WTC11 (cell line): ENCODE results near the gene ADAM22. TPM values are rescaled to one million over a fixed set of nuclear protein-coding genes. Genes with fewer than 3 reads are reported as not detected.

Experiments used
- ATAC-seq: fragments of 200-7000 bp; cut with Tn5 transposase; 2 replicates; pipeline ENCODE4 v1.10.0; 2021; ENCODE audit warnings: mild to moderate bottlenecking, moderate library complexity
- CTCF ChIA-PET: fragments of 300-600 bp; sonication (Branson Sonifier 250); formaldehyde crosslinking; loops from one replicate; lab custom pipeline; 2021; ENCODE audit warnings: antibody characterized with exemption; lab: Charles Lee
- POLR2A ChIA-PET: fragments of 350-600 bp; sonication (Branson Sonifier 250); formaldehyde crosslinking; loops from one replicate; lab custom pipeline; 2021; ENCODE audit warnings: antibody characterized with exemption; lab: Charles Lee
- DNase-seq: peaks from one replicate; pipeline ENCODE4 v3.0.0; 2021; ENCODE audit warnings: low spot score
- H3K27ac Mint-ChIP-seq: 2 replicates; pipeline ENCODE4 v1.8.0; 2021; ENCODE audit warnings: mixed read lengths
- H3K27me3 Mint-ChIP-seq: 2 replicates; pipeline ENCODE4 v1.8.0; 2021; ENCODE audit warnings: low read depth, mild to moderate bottlenecking, moderate library complexity, mixed read lengths
- H3K36me3 Mint-ChIP-seq: 2 replicates; pipeline ENCODE4 v1.8.0; 2021; ENCODE audit warnings: mixed read lengths
- H3K4me1 Mint-ChIP-seq: 2 replicates; pipeline ENCODE4 v1.8.0; 2022; ENCODE audit warnings: mixed read lengths
- H3K4me3 Mint-ChIP-seq: 2 replicates; pipeline ENCODE4 v1.8.0; 2021; ENCODE audit warnings: mild to moderate bottlenecking, moderate library complexity, mixed read lengths
- H3K9me3 Mint-ChIP-seq: 2 replicates; pipeline ENCODE4 v1.8.0; 2021; ENCODE audit warnings: mixed read lengths
- ATF6 ChIP-seq: sonication (generic); formaldehyde crosslinking; IDR thresholded peaks from 2 replicates; pipeline ENCODE4 v1.8.1; 2023; ENCODE audit warnings: mild to moderate bottlenecking, missing genetic modification reagents
- CREM ChIP-seq: sonication (generic); formaldehyde crosslinking; IDR thresholded peaks from 2 replicates; pipeline ENCODE4 v1.8.1; 2022; ENCODE audit warnings: mild to moderate bottlenecking, missing genetic modification reagents, moderate library complexity
- E2F4 ChIP-seq: sonication (generic); formaldehyde crosslinking; IDR thresholded peaks from 2 replicates; pipeline ENCODE4 v1.8.1; 2022; ENCODE audit warnings: low read depth, mild to moderate bottlenecking, moderate library complexity, missing genetic modification reagents, borderline replicate concordance
- EMX1 ChIP-seq: fragments of 250-450 bp; sonication (Bioruptor Pico); IDR thresholded peaks from 2 replicates; pipeline ENCODE4 v1.8.0; 2021; ENCODE audit warnings: mild to moderate bottlenecking
- ERG ChIP-seq: fragments of 250-450 bp; sonication (Bioruptor Pico); IDR thresholded peaks from 2 replicates; pipeline ENCODE4 v1.8.0; 2021; ENCODE audit warnings: mild to moderate bottlenecking
- ETV6 ChIP-seq: sonication (generic); formaldehyde crosslinking; IDR thresholded peaks from 2 replicates; pipeline ENCODE4 v1.8.1; 2022; ENCODE audit warnings: mild to moderate bottlenecking, missing genetic modification reagents
- FOXJ3 ChIP-seq: sonication (generic); formaldehyde crosslinking; IDR thresholded peaks from 2 replicates; pipeline ENCODE4 v1.9.0; 2021; ENCODE audit warnings: missing genetic modification reagents, mild to moderate bottlenecking, borderline replicate concordance
- HMGA2 ChIP-seq: fragments of 250-450 bp; sonication (Bioruptor Pico); IDR thresholded peaks from 2 replicates; pipeline ENCODE4 v1.4.0; 2021; ENCODE audit warnings: mild to moderate bottlenecking, moderate library complexity
- KAT7 ChIP-seq: sonication (generic); formaldehyde crosslinking; IDR thresholded peaks from 2 replicates; pipeline ENCODE4 v1.8.1; 2023; ENCODE audit warnings: missing genetic modification reagents, mild to moderate bottlenecking, borderline replicate concordance
- MLX ChIP-seq: sonication (generic); formaldehyde crosslinking; IDR thresholded peaks from 2 replicates; pipeline ENCODE4 v1.8.1; 2023; ENCODE audit warnings: mild to moderate bottlenecking, missing genetic modification reagents, moderate library complexity
- MXD4 ChIP-seq: fragments of 250-450 bp; sonication (Bioruptor Pico); IDR thresholded peaks from 2 replicates; pipeline ENCODE4 v1.8.0; 2021; ENCODE audit warnings: mild to moderate bottlenecking, moderate library complexity, borderline replicate concordance
- NFATC4 ChIP-seq: fragments of 250-450 bp; sonication (Bioruptor Pico); IDR thresholded peaks from 2 replicates; pipeline ENCODE4 v1.9.0; 2021; ENCODE audit warnings: mild to moderate bottlenecking
- NFYB ChIP-seq: sonication (generic); formaldehyde crosslinking; conservative IDR thresholded peaks from 2 replicates; pipeline ENCODE4 v1.8.0; 2022; ENCODE audit warnings: low read depth, missing genetic modification reagents
- PRDM15 ChIP-seq: sonication (generic); formaldehyde crosslinking; IDR thresholded peaks from 2 replicates; pipeline ENCODE4 v1.8.0; 2022; ENCODE audit warnings: missing genetic modification reagents
- PRRX2 ChIP-seq: fragments of 250-450 bp; sonication (Bioruptor Pico); IDR thresholded peaks from 2 replicates; pipeline ENCODE4 v1.8.0; 2021; ENCODE audit warnings: mild to moderate bottlenecking
- TEAD1 ChIP-seq: sonication (generic); formaldehyde crosslinking; IDR thresholded peaks from 2 replicates; pipeline ENCODE4 v1.8.0; 2022; ENCODE audit warnings: mild to moderate bottlenecking, missing genetic modification reagents
- TP53 ChIP-seq: sonication (generic); formaldehyde crosslinking; IDR thresholded peaks from 2 replicates; pipeline ENCODE4 v1.8.1; 2023; ENCODE audit warnings: mild to moderate bottlenecking, missing genetic modification reagents
- ZMAT4 ChIP-seq: fragments of 250-450 bp; sonication (Bioruptor Pico); IDR thresholded peaks from 2 replicates; pipeline ENCODE4 v1.9.0; 2021; ENCODE audit warnings: mild to moderate bottlenecking
- ZNF512 ChIP-seq: sonication (generic); formaldehyde crosslinking; IDR thresholded peaks from 2 replicates; pipeline ENCODE4 v1.8.1; 2022; ENCODE audit warnings: missing genetic modification reagents, borderline replicate concordance
- ZNF671 ChIP-seq: fragments of 250-450 bp; sonication (Bioruptor Pico); IDR thresholded peaks from 2 replicates; pipeline ENCODE4 v1.8.0; 2021; ENCODE audit warnings: mild to moderate bottlenecking
- total RNA-seq: library from RNA; stranded (reverse); gene quantifications from 3 replicates; pipeline ENCODE4 v1.2.3, GENCODE V29; 2021

The ADAM22 gene
- total RNA-seq, 1 experiment from 2014 or later, result 12.4 TPM

- TF ChIP-seq ZMAT4 (CRISPR knock-in tag) (no peak), ATF6 (no peak), CREM (CRISPR knock-in tag) (no peak), MXD4 (CRISPR knock-in tag) (no peak), TP53 (no peak), FOXJ3 (CRISPR knock-in tag) (no peak)
Observed at GRCh38 chr7:88105231-88105630, 171.2 kb downstream of the ADAM22 start (continued).

GRCh38 chr7:88106434-88106833 lies 172.4 kb downstream of the ADAM22 start:
- H3K27ac Mint-ChIP-seq, result no peak overlapping the region
- H3K4me3 Mint-ChIP-seq, result no peak overlapping the region
- no peak for ATAC-seq
- POLR2A ChIA-PET, result no interaction called here
- H3K27me3 Mint-ChIP-seq, result no peaks in the 10 kb centered on the region
- H3K4me1 Mint-ChIP-seq, result peaks cover 28% of the 10 kb centered on the region
- no peak for TF ChIP-seq TEAD1 (CRISPR knock-in tag)
- no peak for TF ChIP-seq FOXJ3 (CRISPR knock-in tag)
- TF ChIP-seq PRRX2 (CRISPR knock-in tag), result no peak
- TF ChIP-seq TP53, result no peak
- TF ChIP-seq ZNF512 (CRISPR knock-in tag), result no peak
- no peak for TF ChIP-seq ETV6 (CRISPR knock-in tag)
- TF ChIP-seq HMGA2, result no peak
- TF ChIP-seq KAT7, result no peak
- no peak for TF ChIP-seq MLX (CRISPR knock-in tag)
- TF ChIP-seq ERG (CRISPR knock-in tag), result no peak
- no peak for TF ChIP-seq EMX1 (CRISPR knock-in tag)
- TF ChIP-seq NFYB (CRISPR knock-in tag), result no peak
- no peak for TF ChIP-seq PRDM15
- no peak for TF ChIP-seq E2F4 (CRISPR knock-in tag)
- no peak for TF ChIP-seq ZNF671 (CRISPR knock-in tag)
- TF ChIP-seq NFATC4, result no peak
- DNase-seq, result no peak
- H3K9me3 Mint-ChIP-seq, result no peaks in the 10 kb centered on the region
- H3K36me3 Mint-ChIP-seq, result no peaks in the 10 kb centered on the region
- CTCF ChIA-PET, result interaction anchor here (1.2 kb wide), 1 partner anchor 180 kb away, joined by 3 read pairs; no protein-coding TSS in a partner anchor
